ENCODE data around the gene CALY. TPM values are rescaled to one million over a fixed set of nuclear protein-coding genes. Genes with fewer than 3 reads are reported as not detected.

Gene CALY
- total RNA-seq, 1 experiment from 2014 or later: 0.47 TPM

GRCh38 chr10:133316732-133317131 is 20.0 kb downstream of the CALY start:
- POLR2A ChIA-PET: no interaction called here
- Histone ChIP-seq H3K36me3 (ENCODE audit: control insufficient read depth in 1 of 2, insufficient read depth in 2 of 2, low read length in 2 of 2) (0 out of 4 replicates have a peak, but pooled peaks cover 0 to 3% of the 10 kb centered on the region in 2 experiments), H3K9me2 (ENCODE audit: insufficient read depth) (no peaks in the 10 kb centered on the region), H3K9me3 (ENCODE audit: control insufficient read depth in 1 of 2, insufficient read depth in 1 of 2, low read depth in 1 of 2, low read length in 2 of 2) (no peaks in the 10 kb centered on the region), H3K4me1 (ENCODE audit: control insufficient read depth in 1 of 2, insufficient read depth in 2 of 2, low read length in 2 of 2) (no peaks in the 10 kb centered on the region; a peak in 1 of 4 replicates), H3K9ac (ENCODE audit: low read length) (no peak overlapping the region), H3K79me2 (ENCODE audit: insufficient read depth, low read length) (no peaks in the 10 kb centered on the region), H3K4me2 (ENCODE audit: low read length) (no peak overlapping the region), H4K20me1 (ENCODE audit: insufficient read depth) (no peaks in the 10 kb centered on the region), H3K27me3 (ENCODE audit: insufficient read depth, low read length) (no peaks in the 10 kb centered on the region), H2AFZ (ENCODE audit: low read depth, low read length, poor library complexity, severe bottlenecking) (no peak overlapping the region), H3K27ac (ENCODE audit: low read depth, low read length) (no peak overlapping the region), H3K4me3 (replicated peaks in 1 of 2; ENCODE audit: low read depth in 1 of 2, low read length in 2 of 2) (no peak overlapping the region)
- RAD21 ChIA-PET (ENCODE audit: low non-redundant PET in 1 of 2, low total read pairs in 2 of 2, uncharacterized antibody in 2 of 2, unreplicated experiment in 2 of 2): no interaction called here
- no peak for DNase-seq (ENCODE audit: low read depth, low spot score)
- CTCF ChIA-PET: no interaction called here
- intact Hi-C loops (cut with micrococcal nuclease): no loop called here
- no peak for TF ChIP-seq EZH2 (IDR thresholded peaks at IDR 0.05)
- no peak for TF ChIP-seq SP1 (IDR thresholded peaks at IDR 0.05; ENCODE audit: low read depth)
- no peak for TF ChIP-seq YY1 (IDR thresholded peaks at IDR 0.05; ENCODE audit: extremely low read depth, insufficient replicate concordance, low read depth, low read length)
- TF ChIP-seq SIN3A (IDR thresholded peaks at IDR 0.05; ENCODE audit: low read depth): no peak
- no peak for TF ChIP-seq POLR2A (IDR thresholded peaks at IDR 0.05; ENCODE audit: borderline replicate concordance, extremely low read depth, insufficient read depth, insufficient read length)
- TF ChIP-seq, protein P1, sequence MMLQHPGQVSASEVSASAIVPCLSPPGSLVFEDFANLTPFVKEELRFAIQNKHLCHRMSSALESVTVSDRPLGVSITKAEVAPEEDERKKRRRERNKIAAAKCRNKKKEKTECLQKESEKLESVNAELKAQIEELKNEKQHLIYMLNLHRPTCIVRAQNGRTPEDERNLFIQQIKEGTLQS (IDR thresholded peaks at IDR 0.05): no peak
- TF ChIP-seq CBX3 (IDR thresholded peaks at IDR 0.05; ENCODE audit: low read depth): no peak
- no peak for TF ChIP-seq TCF7L2 (IDR thresholded peaks at IDR 0.05; ENCODE audit: borderline replicate concordance, extremely low read depth, insufficient read depth, insufficient read length)
- TF ChIP-seq, protein P2, sequence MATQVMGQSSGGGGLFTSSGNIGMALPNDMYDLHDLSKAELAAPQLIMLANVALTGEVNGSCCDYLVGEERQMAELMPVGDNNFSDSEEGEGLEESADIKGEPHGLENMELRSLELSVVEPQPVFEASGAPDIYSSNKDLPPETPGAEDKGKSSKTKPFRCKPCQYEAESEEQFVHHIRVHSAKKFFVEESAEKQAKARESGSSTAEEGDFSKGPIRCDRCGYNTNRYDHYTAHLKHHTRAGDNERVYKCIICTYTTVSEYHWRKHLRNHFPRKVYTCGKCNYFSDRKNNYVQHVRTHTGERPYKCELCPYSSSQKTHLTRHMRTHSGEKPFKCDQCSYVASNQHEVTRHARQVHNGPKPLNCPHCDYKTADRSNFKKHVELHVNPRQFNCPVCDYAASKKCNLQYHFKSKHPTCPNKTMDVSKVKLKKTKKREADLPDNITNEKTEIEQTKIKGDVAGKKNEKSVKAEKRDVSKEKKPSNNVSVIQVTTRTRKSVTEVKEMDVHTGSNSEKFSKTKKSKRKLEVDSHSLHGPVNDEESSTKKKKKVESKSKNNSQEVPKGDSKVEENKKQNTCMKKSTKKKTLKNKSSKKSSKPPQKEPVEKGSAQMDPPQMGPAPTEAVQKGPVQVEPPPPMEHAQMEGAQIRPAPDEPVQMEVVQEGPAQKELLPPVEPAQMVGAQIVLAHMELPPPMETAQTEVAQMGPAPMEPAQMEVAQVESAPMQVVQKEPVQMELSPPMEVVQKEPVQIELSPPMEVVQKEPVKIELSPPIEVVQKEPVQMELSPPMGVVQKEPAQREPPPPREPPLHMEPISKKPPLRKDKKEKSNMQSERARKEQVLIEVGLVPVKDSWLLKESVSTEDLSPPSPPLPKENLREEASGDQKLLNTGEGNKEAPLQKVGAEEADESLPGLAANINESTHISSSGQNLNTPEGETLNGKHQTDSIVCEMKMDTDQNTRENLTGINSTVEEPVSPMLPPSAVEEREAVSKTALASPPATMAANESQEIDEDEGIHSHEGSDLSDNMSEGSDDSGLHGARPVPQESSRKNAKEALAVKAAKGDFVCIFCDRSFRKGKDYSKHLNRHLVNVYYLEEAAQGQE (IDR thresholded peaks at IDR 0.05; ENCODE audit: low read depth): no peak
- no peak for TF ChIP-seq JUND (IDR thresholded peaks at IDR 0.05)
- TF ChIP-seq EGR1 (IDR thresholded peaks at IDR 0.05; ENCODE audit: low read depth): no peak
- TF ChIP-seq RAD21 (IDR thresholded peaks at IDR 0.05; ENCODE audit: low read depth): no peak
- no peak for TF ChIP-seq POLR2AphosphoS5 (IDR thresholded peaks at IDR 0.05; ENCODE audit: low read depth, low read length)
- no peak for TF ChIP-seq ZNF274 (IDR thresholded peaks at IDR 0.05; ENCODE audit: low read depth, low read length)
- no peak for TF ChIP-seq ZFX (IDR thresholded peaks at IDR 0.05)
- BruUV-seq (replicated peaks): no TSS peak
- no peak for ATAC-seq

Measured in HCT116 (cell line).